ENCODE measurements around the gene ZNF214. TPM values are rescaled to one million over a fixed set of nuclear protein-coding genes. Genes with fewer than 3 reads are reported as not detected.
"Not testable (repeated sequence)": the region's sequence is repeated elsewhere in the genome, so short reads cannot be mapped to it uniquely, and the experiment has no call there.

ZNF214 gene
- polyA plus RNA-seq, 12 donors: 1.7 to 4.0 (median 2.5) TPM; not detected in 2

DNA sequence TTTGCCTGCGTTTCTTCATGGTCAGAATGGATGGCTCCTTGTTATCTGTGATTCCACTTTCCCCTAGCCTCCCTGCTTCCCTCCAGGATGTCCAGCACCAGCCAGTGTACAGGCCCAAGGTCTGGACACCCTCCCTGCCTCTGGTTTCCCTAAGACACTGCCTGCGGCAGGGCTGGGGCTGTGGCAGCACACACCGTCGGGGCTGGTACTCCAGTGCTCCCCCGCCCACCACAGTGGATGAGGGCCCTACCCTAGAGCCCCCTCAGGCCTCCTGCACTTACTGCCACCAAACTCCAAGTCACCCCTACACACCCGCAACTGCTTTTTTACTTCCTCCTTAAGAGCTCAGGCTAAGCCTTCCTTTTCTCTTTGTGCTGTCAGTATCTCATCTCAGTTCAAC, 28.9 kb downstream of the ZNF214 start:
- no peak for DNase-seq

DNA sequence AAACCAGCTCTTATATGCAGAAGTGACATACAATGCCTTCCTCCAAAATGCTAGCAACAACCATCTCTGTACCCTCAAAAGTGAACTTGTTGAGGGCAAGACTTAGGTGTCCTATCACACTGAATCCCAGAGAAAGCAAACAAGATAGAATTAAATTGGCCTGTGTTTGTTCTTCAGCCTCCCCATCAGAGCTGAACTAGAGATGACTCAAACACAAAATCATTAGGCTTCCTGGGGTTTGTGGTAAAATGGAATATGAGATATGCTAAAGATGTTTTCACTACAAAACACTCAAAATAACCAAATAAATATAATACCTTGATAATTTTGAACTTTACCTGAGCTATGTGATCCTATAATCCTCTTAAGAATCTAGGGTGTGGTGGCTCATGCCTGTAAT, 31.6 kb downstream of the ZNF214 start:
- DNase-seq: no peak

DNA sequence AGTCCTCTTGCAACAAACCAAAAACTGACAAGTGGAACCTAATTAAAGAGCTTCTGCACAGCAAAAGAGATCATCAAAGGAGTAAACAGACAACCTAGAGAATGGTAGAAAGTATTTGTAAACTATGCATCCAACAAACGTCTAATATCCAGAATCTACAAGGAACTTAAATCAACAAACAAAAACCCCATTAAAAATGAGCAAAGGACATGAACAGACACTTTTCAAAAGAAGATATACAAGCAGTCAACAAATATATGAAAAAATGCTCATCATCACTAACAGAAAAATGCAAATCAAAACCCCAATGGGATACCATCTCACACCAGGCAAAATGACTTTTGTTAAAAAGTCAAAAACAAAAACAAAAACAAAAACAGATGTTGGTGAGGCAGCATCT, 33.7 kb downstream of the ZNF214 start:
- DNase-seq: no peak

DNA sequence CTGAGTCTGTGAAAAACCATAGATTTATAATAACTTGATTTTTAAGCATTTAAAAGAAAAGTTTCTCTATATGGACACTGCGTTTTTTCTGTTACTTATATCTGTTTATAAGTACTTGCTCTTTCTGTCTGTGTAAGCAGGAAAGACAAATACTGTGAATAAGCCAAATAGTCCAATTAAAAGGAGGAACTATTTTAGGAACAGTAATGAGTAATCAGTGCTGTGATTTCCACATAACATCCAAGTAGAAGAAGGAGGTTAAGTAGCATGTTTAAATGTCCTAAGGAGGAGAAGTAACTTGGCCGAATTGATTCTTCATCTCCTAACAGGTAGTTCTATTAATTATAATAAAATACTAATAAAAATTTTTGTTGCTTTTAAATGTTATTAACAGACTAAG, 40.8 kb downstream of the ZNF214 start:
- no peak for DNase-seq

DNA sequence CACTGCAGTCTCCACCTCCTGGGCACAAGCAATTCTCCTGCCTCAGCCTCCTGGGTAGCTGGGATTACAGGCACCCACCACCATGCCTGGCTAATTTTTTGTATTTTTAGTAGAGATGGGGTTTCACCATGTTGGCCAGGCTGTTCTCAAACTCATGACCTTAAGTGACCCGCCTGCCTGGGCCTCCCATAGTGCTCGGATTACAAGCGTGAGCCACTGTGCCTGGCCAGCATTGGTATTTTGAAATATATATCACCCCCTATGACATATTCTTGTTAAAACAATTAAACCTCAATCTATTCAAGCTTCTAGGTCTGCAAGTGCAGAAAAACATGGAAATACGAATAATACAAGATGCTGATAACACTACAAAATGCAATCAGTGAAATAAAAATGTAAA, 50.3 kb downstream of the ZNF214 start:
- DNase-seq: not testable (repeated sequence)

DNA sequence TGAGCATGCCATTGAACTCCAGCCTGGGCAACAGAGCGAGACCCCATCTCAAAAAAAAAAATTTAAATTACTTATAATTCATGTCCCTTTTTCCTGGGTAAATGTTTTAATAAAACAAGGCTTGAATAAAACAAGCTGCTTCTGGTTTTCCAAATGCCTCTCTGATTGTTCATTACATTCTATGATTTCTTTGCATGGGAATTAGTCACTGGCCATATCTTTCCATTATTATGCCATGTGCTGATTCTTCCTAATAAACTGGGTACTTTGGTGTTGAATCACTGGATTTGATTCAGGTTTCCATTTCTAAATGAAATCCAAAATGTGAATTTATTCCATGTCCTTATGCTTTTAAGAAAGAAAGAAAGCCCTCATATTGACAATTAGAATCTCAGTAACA, 51.3 kb downstream of the ZNF214 start:
- DNase-seq: no peak

DNA sequence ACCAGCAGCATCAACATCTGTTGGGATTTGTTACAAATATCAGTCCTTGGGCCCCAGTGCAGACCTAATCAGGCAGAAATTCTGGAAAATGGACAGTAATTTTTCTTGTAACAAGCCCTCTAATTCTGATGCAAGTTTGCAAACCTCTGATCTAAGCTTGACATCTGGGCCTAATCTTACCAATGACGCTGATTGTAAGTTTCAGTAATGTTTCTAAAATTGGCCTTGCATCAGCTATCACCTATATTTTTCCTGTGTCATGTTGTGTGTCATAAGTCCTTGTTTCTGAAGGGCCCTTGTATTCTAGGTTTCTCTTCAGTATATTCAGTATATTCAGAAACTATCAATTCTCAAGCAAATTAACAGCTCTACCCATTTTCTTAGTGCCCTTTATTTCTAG, 57.5 kb downstream of the ZNF214 start:
- no peak for DNase-seq

DNA sequence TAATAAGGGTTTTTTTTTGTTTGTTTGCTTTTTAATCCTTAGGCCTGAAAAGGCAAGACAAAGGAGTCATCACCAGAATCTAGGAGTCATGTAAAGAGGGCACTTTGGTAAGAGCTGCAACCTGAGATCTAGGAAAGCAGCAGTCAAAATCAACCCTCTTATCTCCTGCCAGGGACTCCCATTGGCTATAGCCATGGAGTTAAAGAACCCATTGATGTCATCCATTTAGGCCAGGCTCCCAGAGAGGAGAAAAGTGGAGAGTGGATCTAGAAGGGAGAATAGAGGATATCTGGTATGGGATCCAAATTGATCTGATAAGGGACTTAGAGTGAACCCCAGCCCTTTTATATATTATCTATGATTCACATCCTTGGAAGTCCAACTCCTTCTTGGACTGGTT, 58.0 kb downstream of the ZNF214 start:
- DNase-seq: no peak

DNA sequence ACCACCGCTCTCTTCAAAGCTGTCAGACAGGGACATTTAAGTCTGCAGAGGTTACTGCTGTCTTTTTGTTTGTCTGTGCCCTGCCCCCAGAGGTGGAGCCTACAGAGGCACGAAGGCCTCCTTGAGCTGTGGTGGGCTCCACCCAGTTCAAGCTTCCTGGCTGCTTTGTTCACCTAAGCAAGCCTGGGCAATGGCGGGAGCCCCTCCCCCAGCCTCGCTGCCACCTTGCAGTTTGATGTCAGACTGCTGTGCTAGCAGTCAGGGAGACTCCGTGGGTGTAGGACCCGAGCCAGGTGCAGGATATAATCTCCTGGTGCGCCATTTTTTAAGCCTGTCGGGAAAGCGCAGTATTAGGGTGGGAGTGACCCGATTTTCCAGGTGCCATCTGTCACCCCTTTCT, 65.9 kb downstream of the ZNF214 start:
- DNase-seq: not testable (repeated sequence)

Other genes starting within 250 kb of the ZNF214 start
- under 1 TPM in 2 of 12 donors, not detected in 10; 0.04 to 0.21 TPM for gene OR2AG2, start 248.4 kb downstream of the ZNF214 start, polyA plus RNA-seq (ENCODE audit: insufficient read length in 12 of 12)
- gene OR2AG1, start 237.3 kb downstream of the ZNF214 start, polyA plus RNA-seq (ENCODE audit: insufficient read length in 12 of 12): under 1 TPM in 1 of 12 donors, not detected in 11; 0.03 TPM
- not detected for gene OR6A2, start 220.7 kb downstream of the ZNF214 start, polyA plus RNA-seq (ENCODE audit: insufficient read length in 12 of 12)
- gene OR10A5, start 174.7 kb downstream of the ZNF214 start, polyA plus RNA-seq (ENCODE audit: insufficient read length in 12 of 12): not detected
- gene OR10A2, start 157.3 kb downstream of the ZNF214 start, polyA plus RNA-seq (ENCODE audit: insufficient read length in 12 of 12): under 1 TPM in 1 of 12 donors, not detected in 11; 0.06 TPM
- not detected for gene OR10A4, start 143.7 kb downstream of the ZNF214 start, polyA plus RNA-seq (ENCODE audit: insufficient read length in 12 of 12)
- not detected for gene OR2D2, start 127.8 kb downstream of the ZNF214 start, polyA plus RNA-seq (ENCODE audit: insufficient read length in 12 of 12)
- gene OR2D3, start 99.3 kb downstream of the ZNF214 start, polyA plus RNA-seq (ENCODE audit: insufficient read length in 12 of 12): not detected
- 1 to 10 TPM in 7 of 12 donors, under 1 TPM in 3, not detected in 2; 0.48 to 2.9 (median 1.2) TPM for gene ZNF215, start 93.9 kb downstream of the ZNF214 start, polyA plus RNA-seq (ENCODE audit: insufficient read length in 12 of 12)
- gene NLRP14, start 133 bp upstream of the ZNF214 start, polyA plus RNA-seq (ENCODE audit: insufficient read length in 12 of 12): under 1 TPM in 7 of 12 donors, not detected in 5; 0.05 to 0.15 (median 0.08) TPM
- not detected for gene RBMXL2, start 68.7 kb upstream of the ZNF214 start, polyA plus RNA-seq (ENCODE audit: insufficient read length in 12 of 12)
- gene SYT9, start 231.6 kb upstream of the ZNF214 start, polyA plus RNA-seq (ENCODE audit: insufficient read length in 12 of 12): 1 to 10 TPM in 4 of 12 donors, under 1 TPM in 6, not detected in 2; 0.14 to 2.3 (median 0.54) TPM